Spleen (tissue), 11 donors: Measurements from ENCODE around the gene IQSEC3. TPM values are rescaled to one million over a fixed set of nuclear protein-coding genes. Genes with fewer than 3 reads are reported as not detected.

ENCODE experiments used
- DNase-seq: peaks from one replicate; pipeline ENCODE4 v3.0.0-alpha.2; 2020
- H3K27ac ChIP-seq, 8 donors: fragments of 200-600 bp; sonication (generic) in 7 of 8; 1 replicate in 4 of 8; 2 replicates in 4 of 8; pipeline versions ENCODE4 v1.5.0 to v1.8.0; 2016 to 2021; ENCODE audit warnings: inconsistent platforms in 4 of 8, mild to moderate bottlenecking in 4 of 8, moderate library complexity in 1 of 8
- H3K27me3 ChIP-seq, 7 donors: fragments of 200-600 bp; sonication (generic) in 6 of 7; replicated peaks in 1 of 7; 1 replicate in 4 of 7; 2 replicates in 3 of 7; pipeline versions ENCODE4 v1.5.0 to v1.8.0; 2016 to 2021; ENCODE audit warnings: inconsistent platforms in 3 of 7, mild to moderate bottlenecking in 1 of 7
- H3K36me3 ChIP-seq, 6 donors: fragments of 200-600 bp; sonication (generic) in 5 of 6; 1 replicate in 4 of 6; 2 replicates in 2 of 6; pipeline versions ENCODE4 v1.5.0 to v1.8.0; 2016 to 2021; ENCODE audit warnings: inconsistent platforms in 2 of 6
- H3K4me1 ChIP-seq, 6 donors: fragments of 200-600 bp; sonication (generic) in 5 of 6; 1 replicate in 3 of 6; 2 replicates in 3 of 6; pipeline versions ENCODE4 v1.5.0 to v1.8.0; 2016 to 2021; ENCODE audit warnings: inconsistent platforms in 3 of 6
- H3K4me3 ChIP-seq, 8 donors: fragments of 200-600 bp; sonication (generic) in 7 of 8; 1 replicate in 4 of 8; 2 replicates in 4 of 8; pipeline versions ENCODE4 v1.5.0 to v1.8.0; 2016 to 2021; ENCODE audit warnings: inconsistent platforms in 4 of 8, mild to moderate bottlenecking in 4 of 8, moderate library complexity in 2 of 8
- H3K9me3 ChIP-seq, 8 donors: fragments of 200-600 bp; sonication (generic) in 7 of 8; 1 replicate in 4 of 8; 2 replicates in 4 of 8; pipeline versions ENCODE4 v1.5.0 to v1.8.0; 2016 to 2021; ENCODE audit warnings: inconsistent platforms in 4 of 8
- CTCF ChIP-seq, 11 experiments: fragments of 200-600 bp in 7 of 11; fragments of 450-650 bp in 4 of 11; sonication (generic) in 4 of 11; IDR thresholded peaks in 8 of 11; conservative IDR thresholded peaks in 3 of 11; 1 replicate in 7 of 11; 2 replicates in 4 of 11; pipeline versions ENCODE4 v1.4.0 to v1.8.0; 2016 to 2021; ENCODE audit warnings: antibody characterized with exemption in 11 of 11, inconsistent platforms in 4 of 11, mild to moderate bottlenecking in 1 of 11
- POLR2A ChIP-seq, 3 donors: fragments of 450-650 bp; IDR thresholded peaks; one replicate each; pipeline ENCODE4 v1.5.1; 2017; ENCODE audit warnings: antibody characterized with exemption in 3 of 3, mild to moderate bottlenecking in 1 of 3
- POLR2AphosphoS5 ChIP-seq, 3 donors: sonication (generic); formaldehyde crosslinking; IDR thresholded peaks; one replicate each; pipeline ENCODE4 v1.5.1; 2017; ENCODE audit warnings: antibody characterized with exemption in 3 of 3
- WGBS, 5 donors: extraction: QIAGEN DNeasy Blood & Tissue Kit in 3 of 5; methylation state at CpG; one replicate each; pipeline versions ENCODE4 v1.1.5 to v1.1.7; 2013 to 2018; 5-methylcytosine and 5-hydroxymethylcytosine counted together
- intact Hi-C: fragments of 100-400 bp; cut with DNase I; formaldehyde crosslinking; loops from one replicate; pipeline ENCODE4 v1.15.0; 2023; ENCODE audit warnings: low total_unique reads
- polyA plus RNA-seq, 3 donors: library from polyadenylated mRNA; stranded (reverse); fragments of 200-250 nt; gene quantifications; one replicate each; pipeline ENCODE4 v1.2.1, GENCODE V29; 2013
- total RNA-seq, 7 donors: library from RNA; depleted of rRNA in 3 of 7; stranded (reverse); fragments of >200 nt in 3 of 7; fragmentation: NEBNext Ultra II Directional in 4 of 7; extraction: Animal tissue kit (Norgen Biotek cat#: 25700) in 4 of 7; gene quantifications; one replicate each; pipeline versions ENCODE4 v1.1.0 to v1.2.1, GENCODE V29; 2016 to 2021
- donor health status: healthy with polysubstance abuse.
- donor health status: DM: no; HTN: no; CAD: no; lungs with moderate emphysema.
- donor health status: DM: no; HTN: no; CAD: no.
- donor health status: Bipolar disorder and iron deficiency.
- donor health status: healthy.
- donor health status: DM: no; HTN: no; CAD: no.
- donor health status: DM: yes; HTN: yes; CAD: no.

IQSEC3 gene
- total and polyA plus RNA-seq, 10 donors: 0.20 to 1.6 (median 0.52) TPM; not detected in 1

- 82 to 98% (median 88%) methylated on average over 5 of the region's 5 CpGs for WGBS, 5 donors
- intact Hi-C loops: no loop called here
- TF ChIP-seq POLR2A (IDR thresholded peaks at IDR 0.05) (no peak), CTCF (IDR thresholded peaks at IDR 0.05 in 8 of 11, conservative IDR thresholded peaks at IDR 0.05 in 3 of 11) (no peak), POLR2AphosphoS5 (IDR thresholded peaks at IDR 0.05) (no peak)
- peak; percentile 47 for DNase-seq
- Histone ChIP-seq H3K4me1 (peaks cover 0 to 27% (median 2%) of the 10 kb centered on the region in 6 donors), H3K9me3 (no peaks in the 10 kb centered on the region), H3K27ac (no peak overlapping the region), H3K27me3 (peaks cover 0 to 61% (median 6%) of the 10 kb centered on the region in 7 donors), H3K4me3 (no peak overlapping the region), H3K36me3 (no peaks in the 10 kb centered on the region)
Measured at GRCh38 chr12:218221-218620, 151.7 kb downstream of the IQSEC3 start.

- TF ChIP-seq CTCF (IDR thresholded peaks at IDR 0.05 in 8 of 11, conservative IDR thresholded peaks at IDR 0.05 in 3 of 11) (no peak), POLR2AphosphoS5 (IDR thresholded peaks at IDR 0.05) (no peak), POLR2A (IDR thresholded peaks at IDR 0.05) (no peak)
- Histone ChIP-seq H3K9me3 (no peaks in the 10 kb centered on the region), H3K4me1 (peaks cover 0 to 20% (median 0%) of the 10 kb centered on the region in 6 donors), H3K27ac (no peak overlapping the region), H3K27me3 (peaks cover 0 to 54% (median 0%) of the 10 kb centered on the region in 7 donors), H3K36me3 (no peaks in the 10 kb centered on the region), H3K4me3 (no peak overlapping the region)
- 79 to 86% (median 85%) methylated on average over 30 of the region's 30 CpGs for WGBS, 5 donors
- peak; percentile 53 for DNase-seq
- intact Hi-C loops: no loop called here
Measured at GRCh38 chr12:218728-219590, 152.4 kb downstream of the IQSEC3 start.

GRCh38 chr12:219891-220352 lies 153.4 kb downstream of the IQSEC3 start:
- no peak overlapping the region for H3K4me3 ChIP-seq
- intact Hi-C loops: no loop called here
- 13 to 29% (median 15%) methylated on average over 12 to 17 of the region's 17 CpGs for WGBS, 5 donors
- DNase-seq: peak; percentile 88
- peaks cover 0 to 44% (median 0%) of the 10 kb centered on the region in 7 donors for H3K27me3 ChIP-seq
- H3K4me1 ChIP-seq: peaks cover 0 to 10% (median 0%) of the 10 kb centered on the region in 6 donors
- no peaks in the 10 kb centered on the region for H3K36me3 ChIP-seq
- H3K9me3 ChIP-seq: no peaks in the 10 kb centered on the region
- no peak overlapping the region for H3K27ac ChIP-seq
- no peak for TF ChIP-seq POLR2A (IDR thresholded peaks at IDR 0.05)
- TF ChIP-seq CTCF (IDR thresholded peaks at IDR 0.05 in 8 of 11, conservative IDR thresholded peaks at IDR 0.05 in 3 of 11): peak; percentile 17 to 81 (median 58)
- TF ChIP-seq POLR2AphosphoS5 (IDR thresholded peaks at IDR 0.05): peak in 1 of 3 donors; percentile 61

DNA sequence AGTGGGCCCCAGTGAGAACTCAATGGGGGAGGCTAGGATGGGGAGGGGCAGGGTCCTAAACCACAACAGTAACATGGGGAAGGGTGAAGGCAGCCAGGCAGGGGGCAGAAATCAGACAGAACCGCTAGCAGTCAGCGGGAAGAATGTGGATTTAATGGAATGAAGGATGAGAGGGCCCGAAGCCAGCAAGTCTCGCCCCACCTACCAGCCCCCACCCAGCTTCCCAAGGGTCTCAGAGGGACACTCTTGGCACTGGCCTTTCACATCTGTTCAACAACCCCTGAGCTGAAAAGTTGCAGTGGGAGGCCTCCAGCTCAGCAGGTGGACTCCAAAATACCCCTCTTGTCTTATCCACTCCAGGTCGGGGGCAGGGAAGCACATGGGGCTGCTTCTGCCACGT lies 153.9 kb downstream of the IQSEC3 start:
- H3K9me3 ChIP-seq: no peaks in the 10 kb centered on the region
- no peak overlapping the region for H3K27ac ChIP-seq
- peaks cover 0 to 7% (median 0%) of the 10 kb centered on the region in 6 donors for H3K4me1 ChIP-seq
- WGBS, 5 donors: 80 to 94% (median 80%) methylated on average over 4 to 6 of the region's 6 CpGs
- no peak for TF ChIP-seq CTCF (IDR thresholded peaks at IDR 0.05 in 8 of 11, conservative IDR thresholded peaks at IDR 0.05 in 3 of 11)
- TF ChIP-seq POLR2AphosphoS5 (IDR thresholded peaks at IDR 0.05): no peak
- TF ChIP-seq POLR2A (IDR thresholded peaks at IDR 0.05): no peak
- peaks cover 0 to 39% (median 0%) of the 10 kb centered on the region in 7 donors for H3K27me3 ChIP-seq
- intact Hi-C loops: no loop called here
- H3K4me3 ChIP-seq: no peak overlapping the region
- no peak for DNase-seq
- no peaks in the 10 kb centered on the region for H3K36me3 ChIP-seq
